ENCODE results near the gene RMND1.
"Not testable (repeated sequence)": the region's sequence is repeated elsewhere in the genome, so short reads cannot be mapped to it uniquely, and the experiment has no call there.

RMND1 gene

DNA sequence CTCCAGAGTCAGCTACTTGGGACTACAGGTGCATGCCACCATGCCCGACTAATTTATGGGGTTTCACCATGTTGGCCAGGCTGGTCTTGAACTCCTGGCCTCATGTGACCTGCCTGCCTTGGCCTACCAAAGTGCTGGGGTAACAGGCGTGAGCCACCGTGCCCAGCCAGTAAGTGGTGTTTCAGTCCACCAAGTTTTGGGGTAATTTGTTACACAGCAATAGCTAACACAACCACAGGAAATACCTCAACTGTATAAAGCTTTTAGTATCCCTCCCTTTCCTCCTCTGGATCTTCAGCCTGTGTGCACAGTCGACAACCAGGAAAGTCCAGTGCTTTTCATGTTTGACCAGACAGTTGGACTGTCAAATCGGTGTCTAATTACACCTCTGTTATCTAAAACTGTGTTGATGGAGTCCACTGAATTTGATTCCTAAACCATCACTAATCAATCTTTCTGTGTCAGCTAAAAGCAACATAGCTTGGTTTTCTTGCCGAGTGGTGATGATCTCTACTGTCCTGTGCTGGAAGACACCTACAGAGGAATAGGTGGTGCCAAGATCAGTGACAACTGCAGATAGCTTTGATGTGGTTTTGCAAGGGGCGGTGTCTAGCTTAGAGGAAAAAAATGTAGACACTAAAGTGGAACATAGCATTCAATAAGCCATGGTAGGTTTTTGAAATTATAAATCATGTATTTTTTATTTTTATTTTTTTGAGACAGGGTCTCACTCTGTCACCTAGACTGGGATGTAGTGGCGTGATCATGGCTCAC lies 38.4 kb downstream of the RMND1 start:
- no peak for DNase-seq

DNA sequence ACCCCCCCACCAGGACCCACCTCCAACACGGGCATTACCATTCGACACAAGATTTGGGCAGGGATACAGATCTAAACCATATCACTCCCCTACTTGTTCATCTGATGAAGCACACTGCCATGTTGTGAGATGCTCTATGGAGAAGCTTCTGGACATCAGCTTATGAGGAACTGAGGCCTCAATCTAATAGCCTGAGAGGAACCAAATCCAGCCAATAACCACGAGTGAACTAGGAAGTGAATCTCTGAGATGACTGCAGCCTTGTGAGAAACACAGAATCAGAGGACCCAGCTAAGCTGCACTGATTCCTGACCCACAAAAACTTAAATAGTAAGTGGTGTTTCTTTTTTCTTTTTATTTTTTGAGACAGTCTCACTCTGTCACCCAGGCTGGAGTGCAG lies 39.0 kb downstream of the RMND1 start:
- DNase-seq, result no peak

GRCh38 chr6:151409679-151410078 lies 42.2 kb downstream of the RMND1 start:
- no peak for DNase-seq

DNA sequence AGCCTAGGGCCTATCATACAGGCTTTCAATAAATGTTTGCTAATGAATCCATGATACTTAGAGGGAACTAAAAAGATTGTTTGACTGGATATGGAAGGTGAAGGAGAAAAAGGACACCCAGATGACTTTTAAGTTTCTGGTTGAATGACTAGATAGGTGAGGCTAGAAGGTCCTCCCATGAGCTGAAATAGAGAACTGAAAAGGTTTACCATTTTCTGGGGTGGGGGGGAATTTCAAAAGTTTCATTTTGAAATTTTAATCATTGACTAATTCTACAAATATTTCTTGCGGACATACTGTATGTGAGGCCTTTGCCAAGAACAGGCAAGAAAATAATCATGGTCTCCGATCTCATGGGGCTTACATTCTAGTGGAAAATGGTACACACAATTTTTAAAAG lies 42.7 kb downstream of the RMND1 start:
- no peak for DNase-seq

DNA sequence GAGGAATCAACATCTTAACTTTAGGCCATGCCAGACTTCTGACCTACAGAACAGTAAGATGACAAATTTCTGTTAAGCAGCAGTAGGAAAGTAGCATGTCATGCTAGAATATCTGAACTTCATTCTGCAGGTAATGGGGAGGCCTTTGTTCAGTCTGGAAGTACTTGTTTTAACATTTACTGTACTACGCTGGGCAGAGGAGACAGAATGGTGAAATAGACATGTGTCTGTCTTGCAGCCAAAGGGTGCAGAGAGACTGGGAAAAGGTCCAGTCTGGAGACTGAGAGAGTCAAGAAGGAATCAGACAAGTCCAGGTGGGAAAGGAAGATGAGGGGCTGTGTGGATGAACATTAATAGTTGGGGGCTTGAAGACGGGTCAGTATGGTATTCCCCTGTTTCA lies 43.1 kb downstream of the RMND1 start:
- DNase-seq, result no peak

DNA sequence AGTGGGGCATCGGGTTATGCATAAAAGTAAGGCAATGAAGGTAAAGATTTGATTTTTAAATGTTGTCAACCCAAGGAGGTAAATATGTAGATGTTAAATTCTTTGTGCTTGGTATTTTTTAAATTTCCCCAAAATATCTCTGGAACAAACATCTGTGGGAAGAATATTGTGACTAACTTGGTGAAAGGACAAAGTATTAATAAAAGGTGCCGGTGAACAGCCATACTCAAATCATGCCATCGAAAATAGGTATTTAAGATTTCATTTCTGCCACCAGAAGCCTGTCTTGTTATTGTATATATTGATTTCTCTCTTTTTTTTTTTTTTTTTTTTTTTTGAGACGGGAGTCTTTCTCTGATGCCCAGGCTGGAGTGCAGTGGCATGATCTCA lies 48.0 kb downstream of the RMND1 start:
- DNase-seq, result no peak

GRCh38 chr6:151402228-151402627 lies 49.7 kb downstream of the RMND1 start:
- DNase-seq, result no peak

- no peak for DNase-seq
Observed at GRCh38 chr6:151400473-151400872, 51.5 kb downstream of the RMND1 start.

- DNase-seq, result no peak
Observed at GRCh38 chr6:151399679-151400078, 52.2 kb downstream of the RMND1 start.

DNA sequence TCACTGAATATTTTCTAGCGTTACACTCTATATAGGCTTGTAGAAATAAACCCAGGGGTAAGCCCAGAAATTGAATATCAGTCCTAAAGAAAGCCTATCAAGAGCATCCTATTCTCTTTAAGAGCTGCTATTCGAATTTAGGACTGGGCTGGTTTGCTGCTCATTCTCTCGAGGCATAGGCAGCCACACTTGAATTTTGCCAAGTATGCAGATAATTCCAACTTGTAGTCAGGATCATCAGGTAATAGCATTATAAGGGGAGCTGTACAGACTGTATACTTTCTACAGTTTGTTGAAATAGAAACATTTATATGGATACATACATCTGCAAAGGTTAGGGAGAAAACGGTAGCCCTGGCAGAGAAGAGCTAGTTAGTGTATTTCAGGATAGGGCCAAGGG lies 58.5 kb downstream of the RMND1 start:
- no peak for DNase-seq

DNA sequence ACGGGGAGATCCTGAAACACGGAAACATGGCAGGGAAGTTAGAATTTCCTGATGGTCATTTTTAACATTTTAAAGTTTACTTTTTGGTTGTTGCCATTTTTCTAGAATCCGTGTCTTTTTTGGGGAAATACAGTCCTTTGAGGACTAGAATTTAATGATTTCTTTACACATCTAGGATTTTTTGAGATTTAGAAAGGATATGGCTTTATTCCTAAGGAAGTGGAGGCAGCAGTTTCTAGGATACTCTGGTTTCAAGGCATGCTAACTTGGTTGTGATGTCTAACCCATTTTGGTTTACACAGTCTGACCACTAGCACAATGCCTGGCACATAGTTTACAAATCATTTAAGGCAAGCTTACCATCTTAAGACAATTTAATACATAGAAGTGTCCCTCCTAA lies 59.5 kb downstream of the RMND1 start:
- DNase-seq, result no peak

DNA sequence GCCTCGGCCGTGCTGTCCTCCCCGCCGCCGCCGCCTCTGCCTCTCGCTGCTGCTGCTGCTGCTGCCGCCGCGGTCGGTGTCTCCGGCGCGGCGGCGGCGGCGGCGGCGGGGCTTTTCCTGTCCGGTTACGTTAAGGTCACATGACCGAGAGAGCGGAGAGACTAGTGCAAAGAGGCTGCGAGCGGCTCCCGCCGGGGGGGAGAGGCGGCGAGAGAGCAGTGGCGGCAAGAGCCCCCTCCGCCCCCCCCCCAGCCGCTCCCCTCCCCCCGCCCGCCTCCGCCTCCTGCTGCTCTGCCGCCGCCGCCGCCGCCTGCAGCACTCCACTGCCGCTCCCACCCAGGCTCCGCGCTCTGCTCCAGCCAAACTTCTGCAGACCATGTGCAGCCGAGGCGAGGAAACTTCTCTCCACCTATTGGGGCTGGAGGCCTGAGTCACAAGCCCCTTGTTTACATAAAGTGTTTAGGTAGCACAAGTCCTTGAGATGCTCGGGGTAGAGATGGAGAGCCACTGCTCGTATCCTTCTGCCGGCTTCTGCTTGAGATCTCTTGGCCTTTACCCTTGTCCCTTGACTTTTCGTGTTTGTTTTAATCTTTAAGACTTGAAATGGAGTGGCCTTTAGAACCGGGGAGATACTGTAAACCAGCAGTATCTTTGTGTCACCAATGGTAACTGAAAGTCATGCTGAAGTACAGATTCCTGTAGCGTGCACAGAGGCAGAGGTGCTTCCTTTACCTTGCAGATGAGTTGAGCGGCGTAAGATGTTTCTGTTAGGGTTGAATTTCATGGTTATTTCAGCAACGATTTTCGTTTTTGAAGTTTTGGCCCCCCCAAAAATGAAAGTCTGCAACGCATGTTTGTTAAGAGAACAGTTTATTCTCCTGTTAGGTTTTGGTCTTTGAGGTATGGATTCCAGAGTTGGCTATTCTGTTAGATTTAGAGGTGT lies 60.2 kb downstream of the RMND1 start, which contains the start of gene ZBTB2:
ZBTB2 (minus strand) TSS at position 89 of the 943 bp plus-strand sequence. CDS start 17,922 bp downstream, outside the sequence.
- peak; percentile 47 to 49 for DNase-seq

GRCh38 chr6:151390851-151391470 lies 61.0 kb downstream of the RMND1 start:
- peak; percentile 70 to 75 for DNase-seq

GRCh38 chr6:151390276-151390850 lies 61.6 kb downstream of the RMND1 start:
- DNase-seq, result peak; percentile 96 to 97

DNA sequence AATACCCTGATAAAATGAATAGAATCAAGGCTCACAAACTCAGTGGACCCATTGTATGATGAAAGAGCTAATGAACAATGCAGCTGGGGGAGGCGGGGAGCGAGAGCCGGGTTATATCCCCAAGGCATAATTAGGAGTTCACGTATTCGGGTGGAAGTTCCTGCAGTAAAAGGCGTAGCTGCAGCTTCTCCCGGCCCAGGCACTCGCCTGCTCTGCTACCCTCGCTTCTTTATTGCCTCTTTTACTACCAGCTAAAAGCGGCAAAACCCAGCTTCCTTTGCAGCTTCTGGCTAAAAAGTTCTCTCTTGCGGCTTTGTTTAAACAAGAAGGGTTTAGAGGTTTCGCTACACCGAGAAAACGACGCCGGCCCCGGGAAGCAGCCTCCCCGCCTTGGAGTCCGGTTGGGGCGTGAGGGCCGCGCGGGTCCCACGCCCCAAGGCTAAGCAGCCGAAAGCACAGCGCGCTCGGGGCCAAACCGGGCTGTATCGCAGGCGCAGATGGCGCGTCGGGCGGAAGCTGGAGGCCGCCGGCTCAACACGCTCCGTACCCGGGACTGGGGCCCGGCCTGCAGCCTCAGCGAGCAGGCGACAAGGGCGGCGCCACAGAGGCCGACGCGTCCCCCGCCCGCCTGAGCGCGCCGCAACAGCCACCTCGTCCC lies 62.2 kb downstream of the RMND1 start:
- DNase-seq, result no peak

DNA sequence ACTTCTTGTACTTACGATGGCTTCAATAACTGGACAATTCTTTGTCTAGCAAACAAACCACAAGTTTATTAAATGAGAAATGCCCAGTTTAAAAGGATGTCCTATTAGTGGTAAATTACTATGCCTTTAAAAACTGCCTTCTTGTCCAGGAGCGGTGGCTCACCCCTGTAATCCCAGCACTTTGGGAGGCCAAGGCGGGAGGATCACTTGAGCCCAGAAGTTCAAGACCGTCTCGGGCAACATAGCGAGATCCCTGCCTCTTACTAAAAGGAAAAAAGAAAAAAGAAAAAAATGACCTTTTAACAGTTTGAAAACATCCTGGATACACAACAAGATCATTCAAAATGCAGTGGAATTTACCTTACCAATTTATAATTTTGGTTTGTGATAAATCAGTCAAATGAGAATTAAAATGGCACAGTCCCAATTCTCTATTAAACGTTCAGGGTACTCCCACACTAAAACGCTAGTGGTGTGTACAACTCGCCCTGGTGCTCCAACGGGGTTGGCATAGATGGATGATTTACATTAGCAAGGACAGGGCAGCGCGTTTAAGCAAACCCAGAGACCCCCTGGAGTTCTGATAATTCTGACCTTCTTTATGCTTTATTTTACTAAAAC lies 62.8 kb downstream of the RMND1 start:
- no peak for DNase-seq

- no peak for DNase-seq
Observed at GRCh38 chr6:151388236-151388635, 63.7 kb downstream of the RMND1 start.

DNA sequence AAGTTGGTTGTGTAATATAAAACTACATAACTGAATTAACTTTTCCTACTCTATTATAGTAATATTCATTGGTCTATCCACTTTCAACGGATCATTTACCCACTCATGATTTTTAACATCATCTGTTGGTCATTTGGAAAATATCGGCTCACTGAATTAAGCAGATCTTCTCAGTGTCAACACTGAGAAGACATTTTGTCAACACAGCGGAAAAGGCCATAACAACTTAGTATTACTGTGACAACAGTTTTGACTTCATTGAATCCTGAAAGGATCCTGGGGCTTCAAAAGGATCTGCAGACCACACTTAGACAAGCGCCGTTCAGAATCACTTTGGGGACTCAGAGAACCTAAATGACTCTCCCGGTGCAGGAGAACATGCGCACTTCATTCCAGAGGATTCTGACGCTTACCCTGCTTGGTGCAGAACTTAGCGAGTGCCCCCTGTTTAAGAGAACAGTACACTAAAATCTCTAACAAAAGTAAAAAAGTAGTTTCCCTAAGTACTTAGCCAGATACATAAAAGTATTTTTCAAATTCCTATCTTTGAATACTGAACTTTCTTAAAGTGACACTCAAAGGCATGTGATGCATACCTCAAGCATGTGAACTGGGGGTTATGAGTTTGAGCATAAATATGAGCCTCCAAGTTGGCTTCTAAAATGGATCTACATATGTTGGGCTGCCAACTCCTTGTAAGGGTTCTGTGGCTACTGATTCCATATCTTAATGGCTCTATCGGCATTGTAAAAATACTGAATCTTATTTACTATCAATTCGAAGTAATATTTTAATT lies 64.6 kb downstream of the RMND1 start:
- no peak for DNase-seq

DNA sequence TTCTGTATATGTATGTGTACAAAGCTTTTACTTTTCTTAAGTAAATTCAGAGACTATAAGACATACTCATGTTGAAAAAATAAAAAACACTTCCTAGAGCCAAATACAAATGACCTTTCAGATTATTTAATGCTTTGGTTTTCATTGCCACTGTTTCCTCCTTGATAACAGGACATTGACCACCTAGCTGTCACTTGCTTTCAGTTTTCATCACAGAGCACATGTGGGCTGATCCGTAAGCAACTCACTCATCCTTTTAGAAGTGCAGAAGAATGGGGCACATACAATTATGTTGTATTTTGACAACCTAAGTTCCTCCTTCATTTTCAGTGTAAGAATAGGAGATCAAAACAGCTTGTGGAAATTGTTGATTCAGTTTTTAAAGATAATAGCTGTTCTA lies 66.7 kb downstream of the RMND1 start:
- no peak for DNase-seq

DNA sequence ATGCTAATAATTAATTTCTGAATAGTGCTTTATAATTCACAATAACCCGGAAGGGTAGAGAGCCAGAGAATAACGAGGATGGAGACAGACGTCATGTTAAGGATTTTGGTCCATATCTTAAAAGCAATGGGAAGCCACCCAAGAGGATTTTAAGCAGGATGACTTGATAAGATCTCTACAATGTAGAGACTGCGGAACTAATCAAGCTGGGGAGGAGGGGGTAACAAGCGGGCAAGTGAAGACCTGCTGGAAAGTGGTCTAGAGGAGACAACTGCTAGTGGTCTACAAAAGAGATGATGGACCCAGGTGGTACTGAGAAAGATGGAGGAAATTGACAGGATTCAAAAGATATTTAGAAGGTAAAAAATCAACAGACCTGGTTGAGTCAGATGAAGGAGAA lies 67.8 kb downstream of the RMND1 start:
- no peak for DNase-seq

GRCh38 chr6:151382631-151383030 lies 69.3 kb downstream of the RMND1 start:
- DNase-seq, result not testable (repeated sequence)

All from stimulated activated CD4-positive, alpha-beta T cell treated with anti-CD3 and anti-CD28 coated beads, Interleukin-2, amount 100 ng/mL, for 48 hours (primary cell).